K562 (cell line): Measurements from ENCODE around the gene MRM3. TPM values are rescaled to one million over a fixed set of nuclear protein-coding genes. Genes with fewer than 3 reads are reported as not detected.

ENCODE experiments used
- ATAC-seq: fragments of 200-7000 bp; cut with Tn5 transposase; 3 replicates; pipeline ENCODE4 v1.9.1; 2020; ENCODE audit warnings: moderate library complexity
- BruUV-seq: library from RNA; stranded (reverse); fragments of 400-500 nt; replicated peaks from 2 replicates; lab custom pipeline; 2021; lab: Mats Ljungman, UMichigan
- CTCF ChIA-PET: fragments of 300-600 bp; formaldehyde crosslinking; extraction: SDS; loops from one replicate; lab custom pipeline; 2021; ENCODE audit warnings: low intra/inter-chr PET ratio; lab: Yijun Ruan, JAX
- POLR2A ChIA-PET: fragments of 300-600, 350-650 bp; sonication (Branson Sonifier 250); formaldehyde crosslinking; extraction: SDS; loops from one replicate; lab custom pipeline; 2021; ENCODE audit warnings: antibody characterized with exemption, inconsistent platforms; lab: Yijun Ruan, JAX
- DNase-seq, 4 experiments: peaks; one replicate each; pipeline versions ENCODE4 v3.0.0 to v3.0.0-alpha.2; 2011 to 2018; ENCODE audit warnings: low spot score in 3 of 4, mixed read lengths in 3 of 4; ENCODE audit errors: extremely low read depth in 1 of 4
- FAIRE-seq: peaks from 2 replicates; lab custom pipeline; 2011; peaks lifted over from hg19 to GRCh38; lab: Jason Lieb, UNC
- H2AFZ ChIP-seq: 2 replicates; pipeline ENCODE4 v1.6.0; 2011; ENCODE audit warnings: low read depth, low read length, control low read depth, inconsistent platforms
- H3K27ac ChIP-seq: fragments of 200-600 bp; 3 replicates; pipeline ENCODE4 v1.8.0; 2011; ENCODE audit warnings: low read depth, mild to moderate bottlenecking, control low read depth, inconsistent platforms, low read length, moderate library complexity, mixed read lengths; ENCODE audit errors: extremely low read depth
- H3K27me3 ChIP-seq, 2 experiments: fragments of 300-600 bp in 1 of 2; 2 replicates in 1 of 2; 3 replicates in 1 of 2; pipeline versions ENCODE4 v1.6.0 to v1.8.0; 2011; ENCODE audit warnings: inconsistent platforms in 2 of 2, low read length in 2 of 2, mild to moderate bottlenecking in 1 of 2, mixed read lengths in 1 of 2, moderate library complexity in 1 of 2; ENCODE audit not compliant: control insufficient read depth in 2 of 2, insufficient read depth in 2 of 2
- H3K36me3 ChIP-seq: fragments of 300-600 bp; 3 replicates; pipeline ENCODE4 v1.8.0; 2011; ENCODE audit warnings: mild to moderate bottlenecking, low read length, inconsistent platforms; ENCODE audit not compliant: control insufficient read depth, insufficient read depth
- H3K4me1 ChIP-seq, 2 experiments: fragments of 200-600 bp in 1 of 2; replicated peaks in 1 of 2; 2 replicates in 1 of 2; 3 replicates in 1 of 2; pipeline versions ENCODE4 v1.5.1 to v1.8.0; 2011; ENCODE audit warnings: inconsistent platforms in 2 of 2, low read length in 2 of 2, mild to moderate bottlenecking in 1 of 2, mixed read lengths in 1 of 2, moderate library complexity in 1 of 2; ENCODE audit not compliant: control insufficient read depth in 2 of 2, insufficient read depth in 2 of 2
- H3K4me2 ChIP-seq: 2 replicates; pipeline ENCODE4 v1.6.1; 2011; ENCODE audit warnings: low read length, control low read depth, inconsistent platforms, mixed read lengths; ENCODE audit not compliant: insufficient read depth
- H3K4me3 ChIP-seq: fragments of 200-600 bp; sonication (generic), shearing (Covaris generic); 2 replicates; pipeline ENCODE4 v1.5.1; 2016; ENCODE audit warnings: control low read depth, inconsistent platforms
- H3K79me2 ChIP-seq: fragments of 200-600 bp; 3 replicates; pipeline ENCODE4 v1.8.0; 2011; ENCODE audit warnings: low read length, inconsistent platforms; ENCODE audit not compliant: control insufficient read depth, insufficient read depth
- H3K9ac ChIP-seq, 2 experiments: 2 replicates each; pipeline versions ENCODE4 v1.6.0 to v1.6.1; 2011; ENCODE audit warnings: low read depth in 2 of 2, low read length in 2 of 2, control low read depth in 1 of 2, inconsistent platforms in 1 of 2, mild to moderate bottlenecking in 1 of 2, mixed read lengths in 1 of 2; ENCODE audit not compliant: insufficient read depth in 1 of 2
- H3K9me1 ChIP-seq: one replicate; pipeline ENCODE4 v1.6.0; 2011; ENCODE audit warnings: inconsistent platforms, mild to moderate bottlenecking, low read length, moderate library complexity; ENCODE audit not compliant: control insufficient read depth, insufficient read depth
- H3K9me3 ChIP-seq: replicated peaks from 2 replicates; pipeline ENCODE4 v1.5.1; 2011; ENCODE audit warnings: low read depth, low read length, inconsistent platforms; ENCODE audit not compliant: control insufficient read depth, insufficient read depth
- H4K20me1 ChIP-seq: replicated peaks from 2 replicates; pipeline ENCODE4 v1.6.1; 2011; ENCODE audit warnings: low read length, inconsistent platforms, mixed read lengths; ENCODE audit not compliant: control insufficient read depth, insufficient read depth
- ESRRB ChIP-seq: fragments of 250-450 bp; sonication (Bioruptor Pico); IDR thresholded peaks from 2 replicates; pipeline ENCODE4 v1.5.0; 2020; ENCODE audit warnings: mild to moderate bottlenecking, moderate library complexity, borderline replicate concordance
- EZH2 ChIP-seq: IDR thresholded peaks from 2 replicates; pipeline ENCODE4 v1.6.1; 2012; ENCODE audit warnings: low read depth, mild to moderate bottlenecking, inconsistent platforms, low read length, borderline replicate concordance
- FOXM1 ChIP-seq, 2 experiments: fragments of 450-650 bp in 1 of 2; sonication (generic) in 1 of 2; formaldehyde crosslinking in 1 of 2; IDR thresholded peaks; 2 replicates each; pipeline versions ENCODE4 v1.6.1 to v1.9.0; 2017 to 2022; ENCODE audit warnings: low read depth in 2 of 2, mild to moderate bottlenecking in 2 of 2, missing genetic modification reagents in 1 of 2, moderate library complexity in 1 of 2
- RREB1 ChIP-seq: fragments of 250-450 bp; sonication (Bioruptor Pico); IDR thresholded peaks from 2 replicates; pipeline ENCODE4 v1.4.0; 2020
- ZNF124 ChIP-seq: sonication (generic); formaldehyde crosslinking; IDR thresholded peaks from 2 replicates; pipeline ENCODE4 v1.8.1; 2022; ENCODE audit warnings: missing genetic modification reagents
- WGBS: fragments of 100-300 bp; shearing (Covaris generic); methylation state at CpG from one replicate; pipeline ENCODE4 v1.1.6; 2016; ENCODE audit warnings: low coverage, mixed read lengths; ENCODE audit not compliant: insufficient coverage; ENCODE audit errors: missing lambda C conversion rate; 5-methylcytosine and 5-hydroxymethylcytosine counted together
- in situ Hi-C: fragments of 300-500 bp; cut with MboI; formaldehyde crosslinking; loops from 4 replicates; pipeline ENCODE4 v1.15.0; 2018; ENCODE audit warnings: inconsistent platforms, mixed read lengths
- intact Hi-C: fragments of 100-400 bp; cut with micrococcal nuclease; formaldehyde crosslinking; loops from 2 replicates; pipeline ENCODE4 v1.14.2; 2022
- polyA plus RNA-seq, 8 experiments: library from polyadenylated mRNA; depleted of rRNA in 4 of 8; stranded (reverse) in 5 of 8; unstranded in 3 of 8; fragments of >200 nt; fragmentation: Nextera tagmentation in 2 of 8; fragmentation: Illumina TruSeq in 1 of 8; extraction: Ambion mirVana in 2 of 8; extraction: Trizol in 1 of 8; gene quantifications; 2 replicates each; pipeline versions ENCODE4 v1.2.1 to v1.2.3, GENCODE V29; 2011 to 2014; ENCODE audit warnings: inconsistent platforms in 1 of 8, missing spikeins in 1 of 8
- total RNA-seq, 7 experiments: library from RNA; depleted of rRNA in 6 of 7; stranded (reverse); fragments of >200 nt in 6 of 7; fragmentation: Illumina TruSeq in 2 of 7; extraction: Trizol in 2 of 7; gene quantifications; 2 replicates each; pipeline versions ENCODE4 v1.2.1 to v1.2.3, GENCODE V29; 2011 to 2021; ENCODE audit warnings: low replicate concordance in 1 of 7

MRM3 gene
- total and polyA plus RNA-seq, 9 of the 15 experiments (the other 6 are each of a cell fraction or from before 2014, with no cell fraction given), result 2.4 to 24.8 (median 18.3) TPM

GRCh38 chr17:799261-799660 lies 17.1 kb downstream of the MRM3 start:
- H3K4me3 ChIP-seq, result no peak overlapping the region
- intact Hi-C loops, result loop anchor here (5.0 kb wide), 1 partner anchor 198 kb away; the partner anchor contains the start of gene TIMM22
- in situ Hi-C loops, result no loop called here
- no peaks in the 10 kb centered on the region for H3K9me1 ChIP-seq
- no TSS peak for BruUV-seq
- H3K27me3 ChIP-seq, result peaks cover 27 to 57% of the 10 kb centered on the region in 2 experiments
- H3K9me3 ChIP-seq, result no peaks in the 10 kb centered on the region
- no peak overlapping the region for H2AFZ ChIP-seq
- peaks cover 0 to 4% of the 10 kb centered on the region in 2 experiments; a peak in 1 of 5 replicates for H3K4me1 ChIP-seq
- DNase-seq, result no peak
- ATAC-seq, result no peak
- WGBS, result 24% methylated on average over 11 of the region's 11 CpGs
- H3K4me2 ChIP-seq, result no peak overlapping the region
- no peak overlapping the region for H3K27ac ChIP-seq
- POLR2A ChIA-PET, result interaction anchor here (1.0 to 1.2 kb wide), 3 partner anchors 9 to 197 kb away, joined by 3 to 4 read pairs (median 3); partner anchors contain the start of gene TIMM22
- no peaks in the 10 kb centered on the region for H3K79me2 ChIP-seq
- FAIRE-seq, result no peak
- no peak for TF ChIP-seq FOXM1 (IDR thresholded peaks at IDR 0.05; ENCODE audit: low read depth)
- TF ChIP-seq FOXM1 (CRISPR knock-in tag; IDR thresholded peaks at IDR 0.05; ENCODE audit: low read depth), result no peak
- TF ChIP-seq EZH2, result 0 out of 2 replicates have a peak, but pooled peaks have one; percentile 44
- TF ChIP-seq, all 486 proteins: peak for 1
- H4K20me1 ChIP-seq, result 0 out of 2 replicates have a peak, but pooled peaks cover 7% of the 10 kb centered on the region
- H3K9ac ChIP-seq, result no peak overlapping the region
- CTCF ChIA-PET, result no interaction called here
- H3K36me3 ChIP-seq, result no peaks in the 10 kb centered on the region

GRCh38 chr17:800446-801242 lies 18.5 kb downstream of the MRM3 start:
- DNase-seq (no peak), FAIRE-seq (no peak), ATAC-seq (no peak)
- H4K20me1 ChIP-seq, result 0 out of 2 replicates have a peak, but pooled peaks cover 4% of the 10 kb centered on the region
- H3K4me3 ChIP-seq, result no peak overlapping the region
- H3K9ac ChIP-seq, result 0 out of 4 replicates have a peak overlapping the region, but pooled peaks of 1 of the 2 experiments have one; percentile 45
- H3K9me3 ChIP-seq, result no peaks in the 10 kb centered on the region
- no peak overlapping the region for H3K4me2 ChIP-seq
- H3K27me3 ChIP-seq, result peaks cover 27 to 62% of the 10 kb centered on the region in 2 experiments
- ChIA-PET CTCF (no interaction called here), POLR2A (interaction anchor here (0.6 to 1.2 kb wide), 2 partner anchors 19 to 44 kb away, joined by 3 to 4 read pairs; no protein-coding TSS in a partner anchor)
- no peaks in the 10 kb centered on the region for H3K36me3 ChIP-seq
- intact Hi-C loops, result no loop called here
- WGBS, result 11% methylated on average over 16 of the region's 39 CpGs
- H3K27ac ChIP-seq, result no peak overlapping the region
- no peak overlapping the region for H2AFZ ChIP-seq
- in situ Hi-C loops, result no loop called here
- no TSS peak for BruUV-seq
- H3K9me1 ChIP-seq, result no peaks in the 10 kb centered on the region
- peaks cover 0 to 4% of the 10 kb centered on the region in 2 experiments; a peak in 1 of 5 replicates for H3K4me1 ChIP-seq
- H3K79me2 ChIP-seq, result no peaks in the 10 kb centered on the region
- TF ChIP-seq RREB1 (CRISPR knock-in tag) (no peak), ESRRB (CRISPR knock-in tag) (no peak), ZNF124 (CRISPR knock-in tag) (no peak)
